ENCODE data around the gene NELFCD. TPM values are rescaled to one million over a fixed set of nuclear protein-coding genes. Genes with fewer than 3 reads are reported as not detected.

Gene NELFCD
- total RNA-seq, 1 experiment from 2014 or later = 144 TPM

GRCh38 chr20:59028812-59029211 is 47.8 kb downstream of the NELFCD start:
- no TSS peak for BruUV-seq (replicated peaks)
- Histone ChIP-seq H3K79me2 (ENCODE audit: low read length) (peaks cover 85% of the 10 kb centered on the region), H4K20me1 (ENCODE audit: low read length) (peaks cover 49% of the 10 kb centered on the region), H3K36me3 (ENCODE audit: low read depth, low read length) (peaks cover 67% of the 10 kb centered on the region), H3K27ac (ENCODE audit: low read length) (peak overlapping the region; percentile 5; the same call in 1 of the 2 replicates), H3K9ac (ENCODE audit: low read length) (peak overlapping the region; percentile 14), H2AFZ (ENCODE audit: low read length) (no peak overlapping the region), H3K27me3 (ENCODE audit: low read length) (no peaks in the 10 kb centered on the region), H3K4me2 (ENCODE audit: low read length) (peak overlapping the region; percentile 86), H3K9me3 (ENCODE audit: low read length) (no peaks in the 10 kb centered on the region), H3K4me3 (ENCODE audit: low read length) (peak overlapping the region; percentile 77), H3F3A (ENCODE audit: low read length, unreplicated experiment) (no peaks in the 10 kb centered on the region), H3K9me2 (replicated peaks; ENCODE audit: low read length) (no peaks in the 10 kb centered on the region), H3K4me1 (ENCODE audit: insufficient read depth, low read length) (peaks cover 52% of the 10 kb centered on the region)
- DNase-seq (peak; percentile 56), ATAC-seq (peak; percentile 17; the same call in 1 of the 2 replicates)
- CTCF ChIA-PET = interaction anchor here (0.7 kb wide), 1 partner anchor 19 kb away, joined by 3 read pairs; no protein-coding TSS in a partner anchor
- no peak for TF ChIP-seq EZH2 (IDR thresholded peaks at IDR 0.05; ENCODE audit: low read length, unreplicated experiment)
- TF ChIP-seq CTCF (conservative IDR thresholded peaks at IDR 0.05; ENCODE audit: low read depth, low read length) = no peak
- no peak for TF ChIP-seq EZH2phosphoT487 (IDR thresholded peaks at IDR 0.05; ENCODE audit: borderline replicate concordance, low read length)
- POLR2A ChIA-PET (ENCODE audit: unreplicated experiment) = no interaction called here
- intact Hi-C loops (cut with micrococcal nuclease) = loop anchor here (1.0 to 5.0 kb wide), 2 partner anchors 8 to 47 kb away; partner anchors contain the start of gene NELFCD

- H4K20me1 ChIP-seq (ENCODE audit: low read length) = peaks cover 49% of the 10 kb centered on the region
- peak overlapping the region; percentile 86 for H3K4me2 ChIP-seq (ENCODE audit: low read length)
- ATAC-seq (no peak), DNase-seq (peak; percentile 55)
- H3K79me2 ChIP-seq (ENCODE audit: low read length) = peaks cover 82% of the 10 kb centered on the region
- peaks cover 65% of the 10 kb centered on the region for H3K36me3 ChIP-seq (ENCODE audit: low read depth, low read length)
- no peak overlapping the region for H3K27ac ChIP-seq (ENCODE audit: low read length)
- intact Hi-C loops (cut with micrococcal nuclease) = loop anchor here (5.0 kb wide), 2 partner anchors 39 to 139 kb away; no protein-coding TSS in a partner anchor
- H3K9ac ChIP-seq (ENCODE audit: low read length) = peak overlapping the region; percentile 95
- no peaks in the 10 kb centered on the region for H3F3A ChIP-seq (ENCODE audit: low read length, unreplicated experiment)
- no peaks in the 10 kb centered on the region for H3K9me3 ChIP-seq (ENCODE audit: low read length)
- H2AFZ ChIP-seq (ENCODE audit: low read length) = no peak overlapping the region
- no peak for TF ChIP-seq EZH2 (IDR thresholded peaks at IDR 0.05; ENCODE audit: low read length, unreplicated experiment)
- no peak for TF ChIP-seq EZH2phosphoT487 (IDR thresholded peaks at IDR 0.05; ENCODE audit: borderline replicate concordance, low read length)
- no peak for TF ChIP-seq CTCF (conservative IDR thresholded peaks at IDR 0.05; ENCODE audit: low read depth, low read length)
- BruUV-seq (replicated peaks) = TSS peak; percentile 33
- POLR2A ChIA-PET (ENCODE audit: unreplicated experiment) = no interaction called here
- CTCF ChIA-PET = no interaction called here
- no peaks in the 10 kb centered on the region for H3K27me3 ChIP-seq (ENCODE audit: low read length)
- H3K9me2 ChIP-seq (replicated peaks; ENCODE audit: low read length) = no peaks in the 10 kb centered on the region
- peaks cover 54% of the 10 kb centered on the region for H3K4me1 ChIP-seq (ENCODE audit: insufficient read depth, low read length)
- H3K4me3 ChIP-seq (ENCODE audit: low read length) = peak overlapping the region; percentile 77
These were observed 50.0 kb downstream of the NELFCD start for GRCh38 chr20:59030911-59031563.

GRCh38 chr20:59031564-59032022 is 50.5 kb downstream of the NELFCD start:
- intact Hi-C loops (cut with micrococcal nuclease) = loop anchor here (1.0 to 5.0 kb wide), 3 partner anchors 11 to 139 kb away; partner anchors contain the start of gene PRELID3B
- Histone ChIP-seq H3K27me3 (ENCODE audit: low read length) (no peaks in the 10 kb centered on the region), H3K9ac (ENCODE audit: low read length) (peak overlapping the region; percentile 95), H3F3A (ENCODE audit: low read length, unreplicated experiment) (no peaks in the 10 kb centered on the region), H3K4me1 (ENCODE audit: insufficient read depth, low read length) (peaks cover 54% of the 10 kb centered on the region), H3K79me2 (ENCODE audit: low read length) (peaks cover 82% of the 10 kb centered on the region), H3K9me2 (replicated peaks; ENCODE audit: low read length) (no peaks in the 10 kb centered on the region), H3K27ac (ENCODE audit: low read length) (peak overlapping the region; percentile 67), H3K9me3 (ENCODE audit: low read length) (no peaks in the 10 kb centered on the region), H2AFZ (ENCODE audit: low read length) (peak overlapping the region; percentile 78), H3K4me3 (ENCODE audit: low read length) (peak overlapping the region; percentile 77), H3K4me2 (ENCODE audit: low read length) (peak overlapping the region; percentile 86), H4K20me1 (ENCODE audit: low read length) (peaks cover 43% of the 10 kb centered on the region), H3K36me3 (ENCODE audit: low read depth, low read length) (peaks cover 65% of the 10 kb centered on the region)
- TF ChIP-seq EZH2 (IDR thresholded peaks at IDR 0.05; ENCODE audit: low read length, unreplicated experiment) (no peak), CTCF (conservative IDR thresholded peaks at IDR 0.05; ENCODE audit: low read depth, low read length) (no peak), EZH2phosphoT487 (IDR thresholded peaks at IDR 0.05; ENCODE audit: borderline replicate concordance, low read length) (no peak)
- ATAC-seq (no peak), DNase-seq (peak; percentile 8)
- CTCF ChIA-PET = interaction anchor here (0.9 kb wide), 1 partner anchor 161 kb away, joined by 5 read pairs; no protein-coding TSS in a partner anchor
- POLR2A ChIA-PET (ENCODE audit: unreplicated experiment) = no interaction called here
- no TSS peak for BruUV-seq (replicated peaks)

All from PC-3 (cell line).